Ramos (cell line): ENCODE results near the gene ZNF484.
"Not testable (repeated sequence)": the region's sequence is repeated elsewhere in the genome, so short reads cannot be mapped to it uniquely, and the experiment has no call there.

Experiments
- in situ Hi-C: fragments of 300-500 bp; cut with MboI; formaldehyde crosslinking; loops from one replicate; pipeline ENCODE4 v1.14.3; 2022; ENCODE audit warnings: low sequenced_read_pairs; ENCODE audit not compliant: unreplicated experiment

The ZNF484 gene

GRCh38 chr9:92866600-92866999 lies 11.2 kb downstream of the ZNF484 start:
- in situ Hi-C loops = not testable (repeated sequence)

GRCh38 chr9:92864152-92864551 lies 13.7 kb downstream of the ZNF484 start:
- in situ Hi-C loops = no loop called here

GRCh38 chr9:92860867-92861266 lies 17.0 kb downstream of the ZNF484 start:
- in situ Hi-C loops = no loop called here

GRCh38 chr9:92857236-92857635 lies 20.6 kb downstream of the ZNF484 start:
- in situ Hi-C loops = no loop called here

DNA sequence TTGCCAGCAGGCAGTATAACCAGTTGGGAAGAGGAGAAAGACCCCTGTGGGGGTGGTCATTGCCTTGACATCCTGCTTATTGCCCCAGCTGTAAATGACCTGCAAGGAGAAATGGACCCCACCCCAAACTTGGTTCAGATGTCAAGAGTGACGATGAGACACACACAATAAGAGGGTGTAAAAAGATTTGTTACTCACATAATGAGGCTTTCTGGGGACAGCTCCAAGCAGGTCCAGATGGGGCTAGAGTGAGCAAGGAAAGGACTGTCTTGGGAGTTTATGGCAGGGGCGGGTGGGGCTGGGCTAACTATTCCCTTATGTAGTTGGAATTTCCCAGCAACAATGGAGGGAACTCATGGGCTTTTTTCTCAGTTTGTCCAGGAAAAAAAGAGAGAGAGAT lies 24.1 kb downstream of the ZNF484 start:
- in situ Hi-C loops = no loop called here

DNA sequence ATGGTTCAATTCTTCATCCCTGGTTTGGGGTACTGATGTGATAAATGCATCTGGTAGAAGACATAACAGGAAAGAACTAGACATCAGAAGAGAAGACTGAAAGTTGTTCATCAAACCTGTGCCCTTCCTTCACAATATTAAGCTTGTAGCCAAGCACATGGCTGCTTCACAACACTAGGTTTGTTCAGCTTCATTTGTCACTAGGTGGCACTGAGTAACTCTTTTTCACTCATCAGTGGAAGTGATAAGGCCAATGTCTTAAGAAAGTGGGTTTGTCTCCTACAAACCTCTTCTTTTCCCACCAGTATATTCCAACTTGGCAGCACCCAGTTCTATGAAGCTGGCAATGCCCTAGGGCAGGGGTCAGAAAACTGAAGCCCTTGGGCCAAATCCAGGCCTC lies 26.9 kb downstream of the ZNF484 start:
- in situ Hi-C loops = no loop called here

DNA sequence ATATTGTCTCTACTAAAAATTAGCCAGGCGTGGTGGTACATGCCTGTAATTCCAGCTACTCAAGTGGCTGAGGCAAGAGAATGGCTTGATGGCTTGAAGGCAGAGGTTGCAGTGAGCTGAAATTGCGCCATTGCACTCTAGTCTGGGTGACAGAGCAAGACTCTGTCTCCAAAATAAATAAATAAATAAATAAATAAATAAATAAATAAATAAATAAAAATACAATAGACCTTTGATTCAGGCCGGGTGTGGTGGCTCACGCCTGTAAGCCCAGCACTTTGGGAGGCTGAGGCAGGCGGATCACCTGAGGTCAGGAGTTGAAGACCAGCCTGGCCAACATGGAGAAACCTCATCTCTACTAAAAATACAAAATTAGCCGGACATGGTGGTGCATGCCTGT lies 29.1 kb downstream of the ZNF484 start:
- in situ Hi-C loops = not testable (repeated sequence)

GRCh38 chr9:92846662-92847145 lies 31.1 kb downstream of the ZNF484 start:
- in situ Hi-C loops = no loop called here

DNA sequence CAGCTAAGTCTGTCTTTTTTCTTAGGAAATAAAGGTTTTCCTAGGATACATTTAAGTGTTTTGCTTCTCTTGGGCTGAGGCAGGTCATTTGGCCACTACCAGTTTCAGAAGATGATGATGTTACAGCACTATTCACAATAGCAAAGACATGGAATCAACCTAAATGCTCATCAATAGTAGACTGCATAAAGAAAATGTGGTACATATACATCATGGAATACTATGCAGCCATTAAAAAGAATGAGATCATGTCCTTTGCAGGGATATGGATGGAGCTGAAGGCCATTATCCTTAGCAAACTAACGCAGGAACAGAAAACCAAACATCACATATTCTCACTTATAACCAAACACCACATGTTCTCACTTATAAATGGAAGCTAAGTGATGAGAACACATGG lies 39.4 kb downstream of the ZNF484 start:
- in situ Hi-C loops = not testable (repeated sequence)

DNA sequence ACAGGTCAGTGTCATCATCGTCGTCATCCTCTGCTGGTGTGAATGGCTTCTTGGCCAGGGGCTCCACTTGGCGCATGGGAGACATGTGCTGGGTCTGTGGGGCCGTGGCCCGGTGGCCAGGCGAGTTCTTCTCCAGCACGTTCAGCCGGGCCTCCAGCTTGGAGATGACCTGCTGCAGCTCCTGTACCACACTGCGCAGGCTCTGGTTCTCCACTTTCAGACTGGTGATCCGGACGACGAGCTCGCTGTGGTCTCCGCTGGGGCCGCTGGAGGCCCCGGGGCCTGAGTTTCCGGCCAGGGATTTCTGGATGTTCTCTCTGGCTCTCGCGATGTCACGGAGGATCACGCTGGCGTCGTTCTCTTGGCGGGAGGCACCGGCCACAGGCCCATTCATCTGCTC lies 40.6 kb downstream of the ZNF484 start:
- in situ Hi-C loops = no loop called here

GRCh38 chr9:92829420-92829819 lies 48.4 kb downstream of the ZNF484 start:
- in situ Hi-C loops = no loop called here

GRCh38 chr9:92825065-92825464 lies 52.8 kb downstream of the ZNF484 start:
- in situ Hi-C loops = not testable (repeated sequence)

GRCh38 chr9:92820964-92821363 lies 56.9 kb downstream of the ZNF484 start:
- in situ Hi-C loops = no loop called here

- in situ Hi-C loops = not testable (repeated sequence)
These were observed 57.9 kb downstream of the ZNF484 start for GRCh38 chr9:92819898-92820297.

- in situ Hi-C loops = not testable (repeated sequence)
These were observed 68.1 kb downstream of the ZNF484 start for GRCh38 chr9:92809629-92810326.

- in situ Hi-C loops = no loop called here
These were observed 68.9 kb downstream of the ZNF484 start for GRCh38 chr9:92808726-92809451.

GRCh38 chr9:92807757-92808725 lies 69.8 kb downstream of the ZNF484 start:
- in situ Hi-C loops = no loop called here

GRCh38 chr9:92807031-92807756 lies 70.6 kb downstream of the ZNF484 start:
- in situ Hi-C loops = no loop called here

GRCh38 chr9:92804727-92805126 lies 73.1 kb downstream of the ZNF484 start:
- in situ Hi-C loops = no loop called here

DNA sequence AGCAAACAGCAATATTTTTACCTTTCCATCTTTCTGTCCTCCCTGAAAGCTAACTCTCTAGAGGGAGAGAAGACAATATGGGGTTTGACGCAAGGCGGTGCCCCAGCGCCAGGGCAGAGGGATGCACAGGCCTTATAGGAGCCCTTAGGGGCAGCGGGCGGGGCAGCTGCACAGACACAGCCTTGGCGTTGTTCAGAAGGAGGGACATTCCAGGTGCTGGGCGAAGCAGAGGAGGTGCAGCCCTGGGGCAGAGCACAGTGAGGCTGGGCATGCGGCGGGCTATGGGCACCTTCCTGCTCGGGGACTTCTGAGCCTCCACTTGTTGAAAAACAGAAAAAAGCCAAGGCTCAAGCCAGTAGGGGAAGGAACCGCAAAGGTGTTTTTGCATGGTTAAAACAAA lies 79.5 kb downstream of the ZNF484 start:
- in situ Hi-C loops = loop anchor here (10.0 kb wide), 1 partner anchor 664 kb away; no protein-coding TSS in a partner anchor
